ENCODE data around the gene THG1L. TPM values are rescaled to one million over a fixed set of nuclear protein-coding genes. Genes with fewer than 3 reads are reported as not detected.
A peak's percentile ranks its signal among the peaks of the same experiment; 100 is the strongest.
"Not testable (repeated sequence)": the region's sequence is repeated elsewhere in the genome, so short reads cannot be mapped to it uniquely, and the experiment has no call there.

Gene THG1L
- polyA plus RNA-seq, 3 donors: 20.9 to 29.6 (median 27.8) TPM

GRCh38 chr5:157713830-157714595, 17.2 kb upstream of the THG1L start:
- DNase-seq (ENCODE audit: extremely low read depth in 1 of 11, low read depth in 9 of 11, low spot score in 4 of 11): no peak

- DNase-seq (ENCODE audit: extremely low read depth in 1 of 11, low read depth in 9 of 11, low spot score in 4 of 11): no peak
These were observed 16.7 kb upstream of the THG1L start for GRCh38 chr5:157714596-157714864.

GRCh38 chr5:157718519-157718918, 12.7 kb upstream of the THG1L start:
- DNase-seq (ENCODE audit: extremely low read depth in 1 of 11, low read depth in 9 of 11, low spot score in 4 of 11): peak; percentile 15 to 62 (median 47)

GRCh38 chr5:157719245-157719644, 12.0 kb upstream of the THG1L start:
- no peak for DNase-seq (ENCODE audit: extremely low read depth in 1 of 11, low read depth in 9 of 11, low spot score in 4 of 11)

GRCh38 chr5:157721159-157721558, 10.1 kb upstream of the THG1L start:
- no peak for DNase-seq (ENCODE audit: extremely low read depth in 1 of 11, low read depth in 9 of 11, low spot score in 4 of 11)

GRCh38 chr5:157722895-157723294, 8.3 kb upstream of the THG1L start:
- not testable (repeated sequence) for DNase-seq (ENCODE audit: extremely low read depth in 1 of 11, low read depth in 9 of 11, low spot score in 4 of 11)

- not testable (repeated sequence) for DNase-seq (ENCODE audit: extremely low read depth in 1 of 11, low read depth in 9 of 11, low spot score in 4 of 11)
These were observed 4.6 kb upstream of the THG1L start for GRCh38 chr5:157726607-157727006.

GRCh38 chr5:157727858-157728257, 3.4 kb upstream of the THG1L start:
- DNase-seq (ENCODE audit: extremely low read depth in 1 of 11, low read depth in 9 of 11, low spot score in 4 of 11): not testable (repeated sequence)

GRCh38 chr5:157729858-157730257, 1.4 kb upstream of the THG1L start:
- DNase-seq (ENCODE audit: extremely low read depth in 1 of 11, low read depth in 9 of 11, low spot score in 4 of 11): no peak

- DNase-seq (ENCODE audit: extremely low read depth in 1 of 11, low read depth in 9 of 11, low spot score in 4 of 11): no peak
These were observed 334 bp upstream of the THG1L start for GRCh38 chr5:157730900-157731271.

- no peak for DNase-seq (ENCODE audit: extremely low read depth in 1 of 11, low read depth in 9 of 11, low spot score in 4 of 11)
These were observed 902 bp downstream of the THG1L start for GRCh38 chr5:157732130-157732514.

GRCh38 chr5:157732596-157733262, 1.5 kb downstream of the THG1L start:
- no peak for DNase-seq (ENCODE audit: extremely low read depth in 1 of 11, low read depth in 9 of 11, low spot score in 4 of 11)

- DNase-seq (ENCODE audit: extremely low read depth in 1 of 11, low read depth in 9 of 11, low spot score in 4 of 11): no peak
These were observed 3.2 kb downstream of the THG1L start for GRCh38 chr5:157734436-157734835.

- DNase-seq (ENCODE audit: extremely low read depth in 1 of 11, low read depth in 9 of 11, low spot score in 4 of 11): no peak
These were observed 4.8 kb downstream of the THG1L start for GRCh38 chr5:157735991-157736390.

GRCh38 chr5:157739388-157740228, 8.4 kb downstream of the THG1L start:
- DNase-seq (ENCODE audit: extremely low read depth in 1 of 11, low read depth in 9 of 11, low spot score in 4 of 11): no peak

GRCh38 chr5:157740229-157740610, 9.0 kb downstream of the THG1L start:
- DNase-seq (ENCODE audit: extremely low read depth in 1 of 11, low read depth in 9 of 11, low spot score in 4 of 11): no peak

- no peak for DNase-seq (ENCODE audit: extremely low read depth in 1 of 11, low read depth in 9 of 11, low spot score in 4 of 11)
These were observed 9.9 kb downstream of the THG1L start for GRCh38 chr5:157741131-157741530.

- peak; percentile 56 to 85 (median 81) for DNase-seq (ENCODE audit: extremely low read depth in 1 of 11, low read depth in 9 of 11, low spot score in 4 of 11)
These were observed 12.2 kb downstream of the THG1L start, which contains the start of gene LSM11 for GRCh38 chr5:157743163-157744050. Gene LSM11, plus strand, starts transcription at chr5:157743712. Its CDS starts 39 bp downstream, at chr5:157743751.
